ENCODE results near the gene ZNF333.

The ZNF333 gene

GRCh38 chr19:14689598-14690503 is at the start of gene ZNF333:
Gene ZNF333 (plus strand): TSS chr19:14690048. CDS start chr19:14693492, 3,444 bp downstream.
- peak; percentile 98 for DNase-seq (ENCODE audit: low read depth)

GRCh38 chr19:14648506-14648905 is 41.3 kb upstream of the ZNF333 start:
- DNase-seq (ENCODE audit: low read depth) = no peak

GRCh38 chr19:14649020-14649419 is 40.8 kb upstream of the ZNF333 start:
- DNase-seq (ENCODE audit: low read depth) = no peak

- DNase-seq (ENCODE audit: low read depth) = no peak
Observed at GRCh38 chr19:14650161-14650560, 39.7 kb upstream of the ZNF333 start.

- no peak for DNase-seq (ENCODE audit: low read depth)
Observed at GRCh38 chr19:14654786-14655560, 34.9 kb upstream of the ZNF333 start.

GRCh38 chr19:14655726-14656125 is 34.1 kb upstream of the ZNF333 start:
- DNase-seq (ENCODE audit: low read depth) = no peak

GRCh38 chr19:14659874-14660489 is 29.9 kb upstream of the ZNF333 start:
- DNase-seq (ENCODE audit: low read depth) = no peak

GRCh38 chr19:14661372-14661924 is 28.4 kb upstream of the ZNF333 start:
- no peak for DNase-seq (ENCODE audit: low read depth)

- DNase-seq (ENCODE audit: low read depth) = no peak
Observed at GRCh38 chr19:14669940-14670339, 19.9 kb upstream of the ZNF333 start.

GRCh38 chr19:14670408-14670807 is 19.4 kb upstream of the ZNF333 start:
- DNase-seq (ENCODE audit: low read depth) = no peak

- DNase-seq (ENCODE audit: low read depth) = no peak
Observed at GRCh38 chr19:14672188-14672872, 17.5 kb upstream of the ZNF333 start.

GRCh38 chr19:14673088-14673487 is 16.8 kb upstream of the ZNF333 start:
- no peak for DNase-seq (ENCODE audit: low read depth)

GRCh38 chr19:14674764-14675163 is 15.1 kb upstream of the ZNF333 start, which contains the start of gene ADGRE3:
Gene ADGRE3 (minus strand): TSS chr19:14674844. CDS start chr19:14674770, 74 bp downstream.
- DNase-seq (ENCODE audit: low read depth) = no peak

GRCh38 chr19:14676762-14677161 is 13.1 kb upstream of the ZNF333 start:
- DNase-seq (ENCODE audit: low read depth) = no peak

GRCh38 chr19:14677464-14677863 is 12.4 kb upstream of the ZNF333 start:
- DNase-seq (ENCODE audit: low read depth) = no peak

GRCh38 chr19:14678199-14678598 is 11.6 kb upstream of the ZNF333 start:
- no peak for DNase-seq (ENCODE audit: low read depth)

GRCh38 chr19:14682084-14682483 is 7.8 kb upstream of the ZNF333 start:
- no peak for DNase-seq (ENCODE audit: low read depth)

GRCh38 chr19:14683439-14683838 is 6.4 kb upstream of the ZNF333 start:
- no peak for DNase-seq (ENCODE audit: low read depth)

GRCh38 chr19:14686411-14686810 is 3.4 kb upstream of the ZNF333 start:
- DNase-seq (ENCODE audit: low read depth) = no peak

- DNase-seq (ENCODE audit: low read depth) = no peak
Observed at GRCh38 chr19:14694641-14695266, 4.9 kb downstream of the ZNF333 start.

GRCh38 chr19:14695471-14695870 is 5.6 kb downstream of the ZNF333 start:
- no peak for DNase-seq (ENCODE audit: low read depth)
